ENCODE measurements around the gene NAA60. TPM values are rescaled to one million over a fixed set of nuclear protein-coding genes. Genes with fewer than 3 reads are reported as not detected.

NAA60 gene
- total and polyA plus RNA-seq, 2 of the 13 experiments (the other 11 are each of a cell fraction or from before 2014, with no cell fraction given) = 14.7 to 32.0 TPM

- TF ChIP-seq ZNF646 (CRISPR knock-in tag; IDR thresholded peaks at IDR 0.05) (0 out of 2 replicates have a peak, but pooled peaks have one; percentile 48), DZIP1 (CRISPR knock-in tag; IDR thresholded peaks at IDR 0.05) (no peak), POLR2G (IDR thresholded peaks at IDR 0.05; ENCODE audit: low read depth, low read length) (peak; percentile 86), RXRB (CRISPR knock-in tag; IDR thresholded peaks at IDR 0.05; ENCODE audit: borderline replicate concordance) (0 out of 2 replicates have a peak, but pooled peaks have one; percentile 67), NFATC3 (CRISPR knock-in tag; IDR thresholded peaks at IDR 0.05) (no peak), CENPX (CRISPR knock-in tag; IDR thresholded peaks at IDR 0.05) (no peak), CC2D1A (CRISPR knock-in tag; IDR thresholded peaks at IDR 0.05) (no peak)
These were observed 42.4 kb upstream of the NAA60 start, which contains the start of the genes ZNF174 and ZSCAN32 (continued) for GRCh38 chr16:3400779-3401688.
